ENCODE measurements around the gene CD86. TPM values are rescaled to one million over a fixed set of nuclear protein-coding genes. Genes with fewer than 3 reads are reported as not detected.

The CD86 gene
- total and polyA plus RNA-seq, 3 donors from 2014 or later, result 3.2 to 4.5 (median 3.4) TPM

DNA sequence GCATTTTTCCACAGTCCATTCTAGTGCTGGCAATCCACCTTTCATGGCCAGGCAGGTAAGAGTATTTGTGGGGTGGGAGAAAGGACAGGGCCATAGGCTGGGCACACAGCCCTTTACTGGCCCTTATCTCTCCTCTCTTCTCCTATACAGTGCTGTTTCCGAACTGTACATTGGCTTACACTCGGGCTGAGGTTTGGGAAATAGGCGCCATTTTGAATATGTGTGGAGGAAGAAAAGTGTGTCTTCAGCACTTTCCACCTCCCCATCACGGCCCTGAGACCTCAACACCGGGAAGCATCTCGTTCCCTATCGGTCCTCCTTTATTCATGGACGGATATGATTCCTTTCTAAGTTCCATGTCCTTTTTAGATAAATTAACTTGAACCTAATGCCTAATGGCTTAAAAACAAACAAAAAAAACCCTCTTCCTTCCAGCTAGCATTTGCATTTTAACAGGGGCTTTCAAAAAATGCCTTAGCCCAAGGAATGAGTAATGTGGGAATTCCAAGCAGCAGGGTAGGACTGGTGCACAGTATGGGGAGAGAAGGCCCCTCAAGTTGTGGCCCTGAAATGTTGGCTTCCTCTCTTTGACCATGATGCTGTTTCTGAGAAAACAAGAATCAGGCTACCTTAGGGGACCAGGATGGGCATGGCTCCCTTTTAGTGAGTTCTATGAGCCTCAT is 24.5 kb downstream of the CD86 start:
- intact Hi-C loops (cut with DNase I; ENCODE audit: low total_unique reads), result no loop called here
- TF ChIP-seq, protein P1, sequence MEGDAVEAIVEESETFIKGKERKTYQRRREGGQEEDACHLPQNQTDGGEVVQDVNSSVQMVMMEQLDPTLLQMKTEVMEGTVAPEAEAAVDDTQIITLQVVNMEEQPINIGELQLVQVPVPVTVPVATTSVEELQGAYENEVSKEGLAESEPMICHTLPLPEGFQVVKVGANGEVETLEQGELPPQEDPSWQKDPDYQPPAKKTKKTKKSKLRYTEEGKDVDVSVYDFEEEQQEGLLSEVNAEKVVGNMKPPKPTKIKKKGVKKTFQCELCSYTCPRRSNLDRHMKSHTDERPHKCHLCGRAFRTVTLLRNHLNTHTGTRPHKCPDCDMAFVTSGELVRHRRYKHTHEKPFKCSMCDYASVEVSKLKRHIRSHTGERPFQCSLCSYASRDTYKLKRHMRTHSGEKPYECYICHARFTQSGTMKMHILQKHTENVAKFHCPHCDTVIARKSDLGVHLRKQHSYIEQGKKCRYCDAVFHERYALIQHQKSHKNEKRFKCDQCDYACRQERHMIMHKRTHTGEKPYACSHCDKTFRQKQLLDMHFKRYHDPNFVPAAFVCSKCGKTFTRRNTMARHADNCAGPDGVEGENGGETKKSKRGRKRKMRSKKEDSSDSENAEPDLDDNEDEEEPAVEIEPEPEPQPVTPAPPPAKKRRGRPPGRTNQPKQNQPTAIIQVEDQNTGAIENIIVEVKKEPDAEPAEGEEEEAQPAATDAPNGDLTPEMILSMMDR (IDR thresholded peaks at IDR 0.05), result no peak
- no peak for TF ChIP-seq POLR2A (IDR thresholded peaks at IDR 0.05)
- no peak for DNase-seq
- no peaks in the 10 kb centered on the region for H3K4me1 ChIP-seq
- H3K36me3 ChIP-seq (ENCODE audit: low read depth, missing control alignments), result no peaks in the 10 kb centered on the region
- no peaks in the 10 kb centered on the region for H3K27me3 ChIP-seq
- H3K4me3 ChIP-seq, result no peak overlapping the region
- H3K27ac ChIP-seq, result no peak overlapping the region
- 89 to 93% methylated on average over 8 of the region's 8 CpGs for whole genome bisulfite sequencing, 2 donors
- no peaks in the 10 kb centered on the region for H3K9me3 ChIP-seq

DNA sequence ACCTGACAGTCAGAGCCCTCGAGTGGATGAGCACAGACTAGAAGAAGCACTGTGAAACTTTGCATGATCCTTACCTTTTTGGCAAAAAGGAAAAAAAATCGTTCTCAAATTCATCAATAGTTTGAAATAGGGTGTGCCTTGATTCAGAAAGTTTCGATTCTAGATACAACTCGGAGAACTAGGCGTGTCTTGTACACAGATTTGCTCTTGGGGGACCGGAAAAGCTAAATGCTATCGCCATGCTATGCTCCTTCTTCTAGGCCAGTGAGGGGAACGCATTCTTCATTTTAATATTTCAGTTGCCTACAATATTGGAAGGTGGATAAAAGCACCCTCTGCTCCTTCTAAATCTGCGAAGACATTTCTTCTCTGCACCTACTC is 25.0 kb downstream of the CD86 start:
- H3K4me3 ChIP-seq, result no peak overlapping the region
- 92 to 94% methylated on average over 9 of the region's 9 CpGs for WGBS, 2 donors
- no peaks in the 10 kb centered on the region for H3K4me1 ChIP-seq
- no peak overlapping the region for H3K27ac ChIP-seq
- TF ChIP-seq, protein P1 (IDR thresholded peaks at IDR 0.05), result no peak
- TF ChIP-seq POLR2A (IDR thresholded peaks at IDR 0.05), result no peak
- H3K36me3 ChIP-seq (ENCODE audit: low read depth, missing control alignments), result no peaks in the 10 kb centered on the region
- no peaks in the 10 kb centered on the region for H3K9me3 ChIP-seq
- H3K27me3 ChIP-seq, result no peaks in the 10 kb centered on the region
- no peak for DNase-seq
- intact Hi-C loops (cut with DNase I; ENCODE audit: low total_unique reads), result no loop called here

DNA sequence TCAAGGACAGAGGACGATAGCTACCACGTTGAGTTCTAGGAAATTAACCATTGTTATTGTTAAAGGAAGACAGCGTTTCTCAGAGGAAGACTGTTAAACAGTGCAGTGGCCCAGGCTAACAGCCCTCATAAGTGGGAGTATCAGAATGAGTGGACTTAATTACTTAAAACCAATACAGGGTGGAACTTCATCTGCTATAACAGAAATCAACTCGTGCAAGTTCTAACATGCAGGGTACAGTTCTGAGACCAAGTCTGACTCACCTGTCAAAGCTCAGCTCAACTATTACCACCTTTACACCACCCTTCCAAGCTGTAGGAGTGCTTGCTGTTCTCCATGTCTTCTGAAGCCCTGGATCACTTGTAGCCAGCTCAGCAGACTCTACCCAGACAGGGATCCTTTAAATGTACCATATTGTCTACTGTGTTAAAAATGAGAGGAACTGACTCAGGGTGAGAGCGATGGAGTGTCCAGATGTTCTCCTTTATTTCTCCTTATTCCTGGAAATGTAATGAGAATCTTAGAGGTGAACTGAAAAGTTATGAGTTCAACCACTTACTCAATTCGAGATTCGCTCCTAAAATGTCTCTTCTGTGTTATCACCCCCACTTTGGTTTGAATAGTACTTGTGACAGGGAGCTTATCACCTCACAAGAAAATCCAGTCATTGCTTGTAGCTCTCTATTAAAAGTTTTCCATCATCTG is 26.5 kb downstream of the CD86 start:
- Histone ChIP-seq H3K4me1 (no peaks in the 10 kb centered on the region), H3K9me3 (no peaks in the 10 kb centered on the region), H3K27ac (no peak overlapping the region), H3K27me3 (no peaks in the 10 kb centered on the region), H3K36me3 (ENCODE audit: low read depth, missing control alignments) (no peaks in the 10 kb centered on the region), H3K4me3 (no peak overlapping the region)
- no peak for DNase-seq
- 52 to 57% methylated on average over 7 of the region's 7 CpGs for WGBS, 2 donors
- TF ChIP-seq, protein P1 (IDR thresholded peaks at IDR 0.05), result no peak
- intact Hi-C loops (cut with DNase I; ENCODE audit: low total_unique reads), result no loop called here

DNA sequence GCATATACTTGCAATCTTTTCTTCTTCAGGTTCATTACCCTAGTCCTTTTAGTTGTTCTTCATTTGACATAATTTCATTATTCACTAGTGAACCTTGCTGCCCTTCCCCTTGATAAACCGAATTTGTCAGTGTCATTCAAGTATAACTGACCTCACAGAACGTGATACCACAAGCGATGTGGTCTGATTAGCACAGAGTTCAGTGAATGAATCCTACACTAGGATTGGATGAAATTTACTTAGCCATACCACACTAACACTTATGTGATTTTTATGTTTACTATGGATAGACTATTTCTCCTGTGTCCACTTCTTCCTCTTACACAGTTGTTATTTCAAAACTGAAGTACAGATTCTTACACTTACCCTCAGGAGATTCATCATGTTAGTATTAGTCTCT is 27.2 kb downstream of the CD86 start:
- H3K4me1 ChIP-seq, result no peaks in the 10 kb centered on the region
- H3K4me3 ChIP-seq, result no peak overlapping the region
- H3K36me3 ChIP-seq (ENCODE audit: low read depth, missing control alignments), result no peaks in the 10 kb centered on the region
- no peak overlapping the region for H3K27ac ChIP-seq
- WGBS, 2 donors, result 79 to 81% methylated on average over 3 of the region's 3 CpGs
- no peak for DNase-seq
- intact Hi-C loops (cut with DNase I; ENCODE audit: low total_unique reads), result no loop called here
- H3K27me3 ChIP-seq, result no peaks in the 10 kb centered on the region
- TF ChIP-seq, protein P1 (IDR thresholded peaks at IDR 0.05), result no peak
- TF ChIP-seq POLR2A (IDR thresholded peaks at IDR 0.05), result no peak
- H3K9me3 ChIP-seq, result no peaks in the 10 kb centered on the region

DNA sequence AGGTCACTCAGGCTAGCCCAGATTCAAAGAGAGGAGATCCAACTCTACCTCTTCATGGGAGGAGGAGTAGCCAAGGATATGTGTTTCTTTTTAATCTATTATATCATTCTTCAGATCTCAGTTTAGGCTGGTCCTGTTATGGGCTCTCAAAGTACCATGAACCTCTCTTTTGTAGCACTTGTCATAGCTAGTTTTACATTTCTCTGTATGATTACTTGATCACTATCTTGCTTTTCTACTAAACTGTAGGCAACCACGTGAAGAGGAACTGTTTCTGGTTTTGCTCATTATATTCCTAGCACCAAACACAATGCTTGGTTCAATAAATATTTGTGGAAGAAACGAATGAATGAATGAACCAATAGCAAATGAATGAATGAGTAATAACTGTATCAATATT is 29.6 kb downstream of the CD86 start:
- Histone ChIP-seq H3K4me3 (no peak overlapping the region), H3K9me3 (no peaks in the 10 kb centered on the region), H3K27ac (no peak overlapping the region), H3K4me1 (no peaks in the 10 kb centered on the region), H3K27me3 (no peaks in the 10 kb centered on the region), H3K36me3 (ENCODE audit: low read depth, missing control alignments) (no peaks in the 10 kb centered on the region)
- intact Hi-C loops (cut with DNase I; ENCODE audit: low total_unique reads), result no loop called here
- 77 to 78% methylated on average over 2 of the region's 2 CpGs for WGBS, 2 donors
- no peak for TF ChIP-seq POLR2A (IDR thresholded peaks at IDR 0.05)
- TF ChIP-seq, protein P1 (IDR thresholded peaks at IDR 0.05), result no peak
- no peak for DNase-seq
